LNCaP clone FGC (cell line): Measurements from ENCODE around the gene MACF1.

Experiments
- DNase-seq: peaks from one replicate; pipeline ENCODE4 v3.0.0-alpha.2; 2011; ENCODE audit warnings: low read depth
- H3K4me3 ChIP-seq: 2 replicates; pipeline ENCODE4 v1.5.1; 2011; ENCODE audit warnings: mild to moderate bottlenecking, low read depth, low read length, control low read depth
- CTCF ChIP-seq: IDR thresholded peaks from 2 replicates; pipeline ENCODE4 v1.5.1; 2012; ENCODE audit warnings: mild to moderate bottlenecking; ENCODE audit not compliant: control insufficient read depth, insufficient read depth; ENCODE audit errors: extremely low read depth

MACF1 gene

GRCh38 chr1:39427374-39427773 lies 222.9 kb downstream of the MACF1 start:
- no peak for TF ChIP-seq CTCF
- H3K4me3 ChIP-seq: no peak overlapping the region
- DNase-seq: no peak

GRCh38 chr1:39427912-39428311 lies 223.4 kb downstream of the MACF1 start:
- DNase-seq: no peak
- no peak for TF ChIP-seq CTCF
- H3K4me3 ChIP-seq: no peak overlapping the region

- DNase-seq: no peak
- no peak overlapping the region for H3K4me3 ChIP-seq
- TF ChIP-seq CTCF: no peak
Measured at GRCh38 chr1:39431927-39432326, 227.4 kb downstream of the MACF1 start.

GRCh38 chr1:39434797-39435395 lies 230.4 kb downstream of the MACF1 start:
- no peak for DNase-seq
- no peak for TF ChIP-seq CTCF
- H3K4me3 ChIP-seq: no peak overlapping the region

GRCh38 chr1:39435597-39435996 lies 231.1 kb downstream of the MACF1 start:
- TF ChIP-seq CTCF: no peak
- no peak for DNase-seq
- no peak overlapping the region for H3K4me3 ChIP-seq

GRCh38 chr1:39436842-39437241 lies 232.3 kb downstream of the MACF1 start:
- DNase-seq: no peak
- no peak for TF ChIP-seq CTCF
- H3K4me3 ChIP-seq: no peak overlapping the region

GRCh38 chr1:39438042-39438441 lies 233.5 kb downstream of the MACF1 start:
- DNase-seq: no peak
- no peak for TF ChIP-seq CTCF
- H3K4me3 ChIP-seq: no peak overlapping the region
